ENCODE results near the gene ANKS1B.
A peak's percentile ranks its signal among the peaks of the same experiment; 100 is the strongest.

The ANKS1B gene

GRCh38 chr12:99135376-99135775 is 849.4 kb downstream of the ANKS1B start:
- no peak for DNase-seq (ENCODE audit: low read depth, low spot score)

GRCh38 chr12:99133401-99133800 is 851.3 kb downstream of the ANKS1B start:
- DNase-seq (ENCODE audit: low read depth, low spot score): peak; percentile 20

- DNase-seq (ENCODE audit: low read depth, low spot score): peak; percentile 84
Observed at GRCh38 chr12:99131751-99132199, 853.0 kb downstream of the ANKS1B start.

- DNase-seq (ENCODE audit: low read depth, low spot score): peak; percentile 38
Observed at GRCh38 chr12:99130808-99131553, 853.8 kb downstream of the ANKS1B start.

- peak; percentile 57 for DNase-seq (ENCODE audit: low read depth, low spot score)
Observed at GRCh38 chr12:99128246-99128802, 856.4 kb downstream of the ANKS1B start.

GRCh38 chr12:99122959-99123358 is 861.8 kb downstream of the ANKS1B start:
- no peak for DNase-seq (ENCODE audit: low read depth, low spot score)

- DNase-seq (ENCODE audit: low read depth, low spot score): no peak
Observed at GRCh38 chr12:99122496-99122895, 862.2 kb downstream of the ANKS1B start.

GRCh38 chr12:99121546-99121945 is 863.2 kb downstream of the ANKS1B start:
- peak; percentile 31 for DNase-seq (ENCODE audit: low read depth, low spot score)

GRCh38 chr12:99119943-99120342 is 864.8 kb downstream of the ANKS1B start:
- DNase-seq (ENCODE audit: low read depth, low spot score): no peak

- no peak for DNase-seq (ENCODE audit: low read depth, low spot score)
Observed at GRCh38 chr12:99119449-99119848, 865.3 kb downstream of the ANKS1B start.

- DNase-seq (ENCODE audit: low read depth, low spot score): peak; percentile 51
Observed at GRCh38 chr12:99111600-99111999, 873.1 kb downstream of the ANKS1B start.

- no peak for DNase-seq (ENCODE audit: low read depth, low spot score)
Observed at GRCh38 chr12:99110868-99111267, 873.9 kb downstream of the ANKS1B start.

- DNase-seq (ENCODE audit: low read depth, low spot score): no peak
Observed at GRCh38 chr12:99110212-99110611, 874.5 kb downstream of the ANKS1B start.

- no peak for DNase-seq (ENCODE audit: low read depth, low spot score)
Observed at GRCh38 chr12:99108924-99109323, 875.8 kb downstream of the ANKS1B start.

- no peak for DNase-seq (ENCODE audit: low read depth, low spot score)
Observed at GRCh38 chr12:99099786-99100185, 885.0 kb downstream of the ANKS1B start.

- DNase-seq (ENCODE audit: low read depth, low spot score): no peak
Observed at GRCh38 chr12:99097171-99097570, 887.6 kb downstream of the ANKS1B start.

- no peak for DNase-seq (ENCODE audit: low read depth, low spot score)
Observed at GRCh38 chr12:99093166-99093565, 891.6 kb downstream of the ANKS1B start.

GRCh38 chr12:99092100-99092851 is 892.5 kb downstream of the ANKS1B start:
- no peak for DNase-seq (ENCODE audit: low read depth, low spot score)

- peak; percentile 60 for DNase-seq (ENCODE audit: low read depth, low spot score)
Observed at GRCh38 chr12:99087278-99087677, 897.5 kb downstream of the ANKS1B start.

- no peak for DNase-seq (ENCODE audit: low read depth, low spot score)
Observed at GRCh38 chr12:99079811-99080210, 904.9 kb downstream of the ANKS1B start.

GRCh38 chr12:99068993-99069747 is 915.6 kb downstream of the ANKS1B start:
- DNase-seq (ENCODE audit: low read depth, low spot score): no peak
